GM21390 (cell line): Measurements from ENCODE around the gene ABCA7.
A peak's percentile ranks its signal among the peaks of the same experiment; 100 is the strongest.
"Not testable (repeated sequence)": the region's sequence is repeated elsewhere in the genome, so short reads cannot be mapped to it uniquely, and the experiment has no call there.

Experiments
- ATAC-seq: cut with Tn5 transposase; IDR thresholded peaks from one replicate; pipeline ENCODE4 v1.9.1; 2021; ENCODE audit not compliant: unreplicated experiment

The ABCA7 gene

GRCh38 chr19:1104311-1105007 lies 64.6 kb downstream of the ABCA7 start:
- ATAC-seq: peak; percentile 21

DNA sequence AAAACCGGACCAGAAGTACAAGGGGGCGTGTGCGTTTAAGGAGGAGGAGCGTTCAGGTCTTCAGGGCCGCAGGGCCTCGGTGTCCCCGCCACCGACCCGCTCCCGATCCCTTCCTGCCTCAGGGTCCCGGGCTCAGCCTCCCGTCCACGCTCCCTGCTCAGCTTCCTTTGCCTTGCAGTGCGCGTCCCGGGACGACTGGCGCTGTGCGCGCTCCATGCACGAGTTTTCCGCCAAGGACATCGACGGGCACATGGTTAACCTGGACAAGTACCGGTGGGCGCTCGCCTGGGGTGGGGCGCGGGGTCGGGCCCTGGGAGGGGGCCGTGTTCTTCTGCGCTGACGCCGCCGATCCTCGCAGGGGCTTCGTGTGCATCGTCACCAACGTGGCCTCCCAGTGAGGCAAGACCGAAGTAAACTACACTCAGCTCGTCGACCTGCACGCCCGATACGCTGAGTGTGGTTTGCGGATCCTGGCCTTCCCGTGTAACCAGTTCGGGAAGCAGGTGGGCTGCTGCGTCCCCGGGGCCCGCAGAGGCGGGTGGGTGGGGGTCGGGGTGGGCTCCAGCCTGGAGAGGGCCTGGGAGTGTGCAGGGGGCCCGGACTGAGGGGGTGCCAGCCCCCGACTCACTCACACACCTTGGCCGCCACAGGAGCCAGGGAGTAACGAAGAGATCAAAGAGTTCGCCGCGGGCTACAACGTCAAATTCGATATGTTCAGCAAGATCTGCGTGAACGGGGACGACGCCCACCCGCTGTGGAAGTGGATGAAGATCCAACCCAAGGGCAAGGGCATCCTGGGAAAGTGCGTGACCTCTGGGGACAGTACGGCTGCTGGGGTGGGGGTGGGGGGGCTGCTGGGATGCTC lies 65.3 kb downstream of the ABCA7 start:
- ATAC-seq: no peak

- ATAC-seq: no peak
These were observed 66.2 kb downstream of the ABCA7 start for GRCh38 chr19:1105873-1106840.

DNA sequence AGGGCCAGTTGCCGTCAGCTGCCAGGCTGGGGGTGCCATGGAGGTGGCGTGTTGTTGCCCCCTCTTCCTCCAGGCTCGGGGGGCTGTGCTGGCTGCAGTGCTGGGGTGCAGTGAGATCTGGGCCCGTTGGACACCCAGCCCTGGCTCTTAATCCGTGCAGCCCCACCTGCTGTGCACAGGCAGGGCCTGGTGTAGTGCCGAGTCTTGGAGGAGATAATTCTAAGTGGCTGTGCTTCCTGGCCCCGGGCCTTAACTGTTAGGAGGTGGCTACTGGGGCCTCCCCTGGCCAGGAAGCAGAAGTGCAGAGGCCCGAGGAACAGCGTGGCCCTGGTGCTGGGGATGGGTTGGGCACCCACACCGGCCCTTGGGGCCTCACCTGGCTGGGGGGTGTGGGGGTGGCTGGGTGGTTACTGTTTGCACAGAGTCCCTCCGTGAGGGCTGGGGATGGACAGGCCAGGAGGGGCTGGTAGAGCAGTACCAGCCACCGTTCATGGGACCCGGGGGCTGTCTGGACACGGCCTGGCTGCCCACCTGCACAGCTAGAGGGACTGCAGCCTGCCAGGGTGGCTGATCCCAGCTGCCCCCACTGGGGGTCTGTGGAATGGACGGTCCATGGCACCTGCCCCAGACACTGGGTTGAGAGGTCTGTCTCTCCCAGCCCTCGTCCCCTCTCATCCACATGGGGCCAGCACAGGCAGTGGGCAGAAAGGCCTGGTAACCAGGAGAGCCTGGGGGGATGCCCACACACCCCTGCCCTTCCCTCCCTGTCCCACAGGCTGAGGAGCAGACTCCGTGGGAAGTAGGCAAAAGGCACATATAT lies 67.1 kb downstream of the ABCA7 start:
- ATAC-seq: no peak

DNA sequence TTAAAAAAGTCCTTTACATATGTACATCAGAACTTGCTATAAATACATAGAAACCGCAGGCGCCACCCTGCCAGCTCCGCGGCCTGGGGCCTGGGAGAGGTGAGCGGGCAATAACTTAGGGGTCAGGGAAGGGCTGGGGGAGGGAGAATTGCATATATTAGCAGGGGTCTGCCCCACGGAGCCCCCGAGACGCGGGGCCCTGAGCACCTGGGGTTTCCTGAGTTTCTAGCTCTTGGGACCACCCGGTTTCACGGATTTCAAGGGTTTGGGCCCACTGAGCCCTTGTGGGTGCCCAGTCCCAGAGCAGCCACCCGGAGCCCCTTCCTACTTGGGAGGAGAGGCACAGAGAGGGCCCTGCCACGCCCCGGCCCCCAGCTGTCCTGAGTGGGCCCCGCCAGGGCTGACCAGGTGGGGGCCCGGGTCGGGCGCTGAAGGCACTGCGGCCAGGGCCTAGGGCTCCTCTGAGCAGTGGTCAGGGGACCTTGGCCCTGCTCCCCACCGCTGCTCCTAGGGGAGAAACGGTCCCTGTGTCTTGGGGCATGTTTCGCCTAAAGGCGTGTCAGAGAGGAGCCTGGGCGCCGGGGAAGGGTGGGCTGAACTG lies 67.9 kb downstream of the ABCA7 start:
- ATAC-seq: no peak

- ATAC-seq: no peak
These were observed 68.6 kb downstream of the ABCA7 start for GRCh38 chr19:1108291-1109031.

- no peak for ATAC-seq
These were observed 69.2 kb downstream of the ABCA7 start for GRCh38 chr19:1109032-1109551.

- no peak for ATAC-seq
These were observed 70.1 kb downstream of the ABCA7 start for GRCh38 chr19:1109697-1110671.

- no peak for ATAC-seq
These were observed 71.1 kb downstream of the ABCA7 start for GRCh38 chr19:1110809-1111640.

DNA sequence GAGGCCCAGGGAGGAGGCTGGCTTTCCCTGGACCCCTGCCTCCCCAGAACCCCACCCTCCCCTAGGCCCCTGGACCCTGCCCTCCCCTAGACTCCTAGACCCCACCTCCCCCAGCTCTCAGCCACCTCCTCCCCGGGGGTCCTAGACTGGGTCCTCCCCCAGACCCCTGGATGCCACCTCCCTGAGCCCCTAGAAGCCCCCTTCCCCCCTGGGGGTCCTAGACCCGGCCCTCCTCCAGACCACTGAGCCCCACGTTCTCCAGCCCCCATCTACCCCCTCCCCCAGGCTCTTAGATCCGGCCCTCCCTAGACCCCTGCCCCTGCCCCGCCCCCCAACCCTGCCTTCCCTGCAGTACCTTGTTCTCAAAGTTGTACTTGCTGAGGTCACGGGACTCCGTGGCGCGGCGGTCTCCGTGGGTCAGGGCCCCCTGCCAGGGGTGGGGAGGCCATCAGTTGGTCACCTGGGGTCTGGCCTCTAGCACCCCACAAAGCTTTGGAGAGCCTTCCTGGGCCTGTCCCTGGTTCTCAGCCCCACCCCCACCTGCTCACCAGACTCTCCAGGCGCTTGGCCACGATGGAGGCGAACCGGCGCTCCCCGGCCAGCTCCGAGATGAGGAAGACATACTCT lies 71.8 kb downstream of the ABCA7 start:
- ATAC-seq: no peak

DNA sequence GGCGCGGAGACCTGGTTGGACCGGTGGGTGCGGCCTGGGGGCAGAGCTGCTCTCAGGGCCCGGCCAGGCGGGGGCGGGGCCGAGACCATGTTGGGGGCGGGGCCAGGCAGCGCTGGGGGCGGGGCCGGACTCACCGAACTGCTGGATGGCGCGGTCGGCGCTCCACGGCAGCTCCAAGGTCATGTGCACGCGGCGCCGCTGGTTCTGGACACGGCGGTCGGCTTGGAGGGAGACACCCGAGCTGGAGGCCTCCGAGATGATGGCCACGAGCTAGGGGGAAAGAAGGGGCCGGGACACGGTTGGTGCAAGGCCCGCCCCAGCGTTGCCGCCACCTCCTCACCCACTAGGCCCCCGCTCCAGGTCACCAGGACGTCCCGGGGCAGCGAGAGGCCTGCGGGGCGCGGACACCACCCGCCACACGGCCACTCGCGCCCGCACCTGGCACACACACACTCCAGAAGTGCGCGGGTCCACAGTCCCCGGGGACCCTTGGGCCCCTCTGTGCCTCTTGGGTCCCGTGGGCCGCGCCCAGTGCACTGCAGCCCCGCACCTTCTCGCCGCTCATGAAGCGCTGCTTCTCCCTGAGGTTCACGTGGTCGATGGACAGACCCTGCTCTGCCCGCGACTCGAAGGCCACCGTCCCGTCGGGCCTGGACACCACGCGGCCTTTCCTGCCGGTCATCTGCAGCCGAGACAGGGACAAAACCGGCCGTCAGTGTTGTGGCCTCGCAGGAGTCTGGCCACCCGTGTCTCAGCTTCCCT lies 72.5 kb downstream of the ABCA7 start:
- ATAC-seq: no peak

- no peak for ATAC-seq
These were observed 73.4 kb downstream of the ABCA7 start for GRCh38 chr19:1113030-1113985.

DNA sequence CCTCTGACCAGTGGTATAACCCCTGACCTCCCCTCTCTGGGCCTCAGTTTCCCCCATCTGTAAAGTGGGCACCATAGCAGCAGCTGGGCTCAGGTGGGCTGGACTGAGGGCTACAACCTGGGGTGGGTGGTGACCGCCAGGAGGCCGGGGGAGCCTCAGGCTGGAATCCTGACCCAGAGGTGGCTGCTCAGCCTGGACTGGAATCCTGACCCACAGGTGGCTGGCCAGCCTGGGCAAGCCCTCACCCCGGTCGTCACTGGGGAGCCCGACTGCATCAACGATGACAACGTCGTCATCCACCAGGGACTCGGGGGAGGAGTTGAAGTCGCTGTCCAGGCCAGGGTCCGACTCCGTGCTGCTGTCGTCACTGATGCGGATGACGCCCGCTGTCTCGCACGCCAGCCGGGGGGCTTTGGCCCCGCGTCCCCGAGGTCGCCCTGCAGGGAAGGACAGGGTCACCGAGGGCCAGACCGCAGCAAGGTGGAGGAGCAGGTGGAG lies 74.1 kb downstream of the ABCA7 start:
- no peak for ATAC-seq

DNA sequence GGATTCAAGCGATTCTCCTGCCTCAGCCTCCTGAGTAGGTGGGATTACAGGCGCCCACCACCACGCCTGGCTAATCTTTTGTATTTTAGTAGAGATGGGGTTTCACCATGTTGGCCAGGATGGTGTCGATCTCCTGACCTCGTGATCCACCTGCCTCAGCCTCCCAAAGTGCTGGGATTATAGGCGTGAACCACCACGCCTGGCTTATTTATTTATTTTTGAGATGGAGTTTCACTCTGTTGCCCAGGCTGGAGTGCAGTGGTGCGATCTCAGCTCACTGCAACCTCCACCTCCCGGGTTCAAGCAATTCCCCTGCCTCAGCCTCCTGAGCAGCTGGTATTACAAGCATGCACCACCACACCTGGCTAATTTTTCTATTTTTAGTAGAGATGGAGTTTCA lies 74.8 kb downstream of the ABCA7 start:
- ATAC-seq: not testable (repeated sequence)
